Measurements from ENCODE around the gene FAM53B. TPM values are rescaled to one million over a fixed set of nuclear protein-coding genes. Genes with fewer than 3 reads are reported as not detected.
A peak's percentile ranks its signal among the peaks of the same experiment; 100 is the strongest.

FAM53B gene
- total RNA-seq, 1 experiment from 2014 or later: 14.1 TPM

- DNase-seq (ENCODE audit: low read depth in 1 of 2, low spot score in 2 of 2): no peak
- no peak overlapping the region for H3K4me3 ChIP-seq
- no peaks in the 10 kb centered on the region for H3K9me3 ChIP-seq (replicated peaks)
- H3K4me1 ChIP-seq (replicated peaks): peaks cover 27% of the 10 kb centered on the region
- no peaks in the 10 kb centered on the region; the same call in 1 of the 2 replicates for H3K36me3 ChIP-seq
- no peaks in the 10 kb centered on the region for H3K27me3 ChIP-seq (replicated peaks)
- no peak overlapping the region for H3K27ac ChIP-seq
Measured at GRCh38 chr10:124728830-124729661, 15.1 kb downstream of the FAM53B start.

DNA sequence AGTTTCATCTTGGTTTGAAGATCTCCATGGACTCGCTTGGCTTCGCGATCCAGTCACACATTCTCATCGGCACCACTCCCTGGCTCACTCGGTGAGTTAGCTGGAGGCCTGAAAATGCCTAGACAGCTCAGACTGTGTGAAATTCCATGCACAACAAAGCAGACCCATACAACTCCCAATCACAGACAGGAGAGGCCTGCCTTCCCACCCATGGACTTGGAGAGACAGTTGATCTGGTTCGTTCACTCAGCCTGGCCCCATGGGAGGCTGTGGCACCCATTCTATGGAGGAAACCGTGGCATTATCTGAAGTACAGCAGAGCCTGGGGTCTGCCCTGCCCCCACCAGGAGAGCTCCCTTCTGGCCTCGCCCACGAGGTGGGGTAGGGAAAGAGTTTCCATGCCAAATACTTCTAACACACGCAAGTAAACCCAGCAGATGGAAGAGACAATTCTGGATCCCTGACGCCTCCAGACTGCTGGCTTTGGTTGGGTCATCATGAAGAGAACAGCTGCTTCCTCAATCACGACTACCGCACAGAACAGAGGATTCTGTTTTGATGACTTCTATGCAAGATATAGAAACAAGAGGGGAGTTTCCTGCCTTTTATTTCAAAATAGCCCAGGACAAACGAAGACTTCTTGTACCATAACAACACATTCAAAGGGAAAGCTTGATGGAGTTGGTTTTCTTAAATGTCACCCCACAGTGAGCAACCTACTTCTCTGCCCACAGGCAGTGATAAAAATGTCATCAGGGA is 15.9 kb downstream of the FAM53B start:
- H3K27ac ChIP-seq: no peak overlapping the region
- no peak overlapping the region for H3K4me3 ChIP-seq
- DNase-seq (ENCODE audit: low read depth in 1 of 2, low spot score in 2 of 2): no peak

DNA sequence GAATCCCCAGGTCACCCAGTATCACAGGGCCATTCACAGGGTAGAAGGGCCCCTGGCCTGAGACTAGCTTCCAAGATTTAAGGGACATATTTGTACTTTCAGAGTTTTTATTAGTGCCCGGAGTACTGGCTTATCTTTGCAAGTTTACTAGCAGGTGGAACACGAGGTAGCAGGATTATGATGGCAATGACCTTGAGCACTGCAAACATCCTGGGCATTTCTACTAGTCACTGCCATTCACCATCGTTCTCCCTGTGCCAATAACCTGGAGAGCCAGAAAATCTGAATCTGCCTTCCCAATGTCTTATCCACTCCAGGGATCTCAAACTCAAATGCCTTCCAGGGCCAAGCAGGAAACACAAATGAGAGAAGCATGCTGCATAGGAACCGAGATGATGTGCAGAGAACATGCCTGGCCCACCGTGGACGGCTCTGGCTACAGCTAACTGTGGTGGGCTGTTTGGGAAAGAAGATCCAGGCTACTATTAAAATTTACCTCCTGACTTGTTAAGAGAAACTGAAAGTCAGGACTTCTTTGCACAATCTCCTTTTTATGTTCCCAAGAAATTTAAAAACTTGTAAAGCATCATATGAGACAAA is 16.7 kb downstream of the FAM53B start:
- H3K9me3 ChIP-seq (replicated peaks): no peaks in the 10 kb centered on the region
- no peak for DNase-seq (ENCODE audit: low read depth in 1 of 2, low spot score in 2 of 2)

More for the DNA sequence above, 15.9 kb downstream of the FAM53B start:
- no peaks in the 10 kb centered on the region; the same call in 1 of the 2 replicates for H3K36me3 ChIP-seq
- peaks cover 20% of the 10 kb centered on the region for H3K4me1 ChIP-seq (replicated peaks)
- no peaks in the 10 kb centered on the region for H3K9me3 ChIP-seq (replicated peaks)
- no peaks in the 10 kb centered on the region for H3K27me3 ChIP-seq (replicated peaks)

DNA sequence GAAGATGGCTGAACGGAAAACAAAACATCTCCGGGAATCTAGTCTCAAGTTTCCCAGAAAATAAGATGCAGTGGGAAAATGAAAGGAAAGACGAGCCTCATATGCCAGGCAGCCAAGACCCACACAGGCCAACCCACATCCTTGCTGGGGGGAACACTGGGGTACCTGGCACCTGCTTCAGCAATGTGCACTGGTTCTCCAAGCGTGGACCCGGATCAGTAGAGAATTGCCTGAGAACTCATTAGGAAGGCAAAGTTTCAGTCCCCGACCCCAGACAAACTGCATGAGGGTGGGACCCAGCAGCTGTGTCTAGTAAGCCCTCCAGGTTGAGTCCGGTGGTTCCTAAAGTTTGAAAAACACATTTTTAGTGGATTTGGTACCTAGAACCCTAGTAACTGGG is 18.4 kb downstream of the FAM53B start:
- no peak overlapping the region for H3K4me3 ChIP-seq
- no peaks in the 10 kb centered on the region for H3K9me3 ChIP-seq (replicated peaks)
- no peaks in the 10 kb centered on the region; the same call in 1 of the 2 replicates for H3K36me3 ChIP-seq
- H3K27ac ChIP-seq: no peak overlapping the region
- H3K4me1 ChIP-seq (replicated peaks): peaks cover 13% of the 10 kb centered on the region
- H3K27me3 ChIP-seq (replicated peaks): no peaks in the 10 kb centered on the region
- DNase-seq (ENCODE audit: low read depth in 1 of 2, low spot score in 2 of 2): no peak

More for the DNA sequence above, 16.7 kb downstream of the FAM53B start:
- Histone ChIP-seq H3K4me1 (replicated peaks) (peaks cover 13% of the 10 kb centered on the region), H3K36me3 (no peaks in the 10 kb centered on the region; the same call in 1 of the 2 replicates), H3K27ac (no peak overlapping the region), H3K4me3 (no peak overlapping the region), H3K27me3 (replicated peaks) (no peaks in the 10 kb centered on the region)

DNA sequence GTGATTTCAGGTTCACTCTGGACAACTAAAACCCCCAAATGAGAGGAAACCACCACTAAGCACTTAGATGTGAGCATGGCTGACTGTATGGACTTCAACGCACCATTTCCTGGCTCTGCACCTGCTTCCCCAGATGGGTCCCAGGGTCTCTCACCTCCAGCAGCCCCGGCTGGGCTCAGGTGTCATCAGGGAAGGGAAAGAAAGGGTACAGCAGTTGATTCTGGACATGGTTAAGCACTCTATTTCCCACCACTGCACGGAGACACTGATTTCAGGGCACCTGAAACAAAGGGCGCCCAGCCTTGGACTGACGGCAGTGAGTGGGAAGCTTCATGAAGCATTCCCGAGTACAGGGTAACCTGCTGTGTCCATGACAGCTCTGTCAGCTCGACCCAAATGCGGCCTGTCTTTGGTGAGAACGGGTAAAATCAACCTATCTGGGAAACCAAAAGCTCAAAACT is 19.0 kb downstream of the FAM53B start:
- no peaks in the 10 kb centered on the region for H3K27me3 ChIP-seq (replicated peaks)
- H3K4me1 ChIP-seq (replicated peaks): peaks cover 13% of the 10 kb centered on the region
- no peak overlapping the region for H3K27ac ChIP-seq

DNA sequence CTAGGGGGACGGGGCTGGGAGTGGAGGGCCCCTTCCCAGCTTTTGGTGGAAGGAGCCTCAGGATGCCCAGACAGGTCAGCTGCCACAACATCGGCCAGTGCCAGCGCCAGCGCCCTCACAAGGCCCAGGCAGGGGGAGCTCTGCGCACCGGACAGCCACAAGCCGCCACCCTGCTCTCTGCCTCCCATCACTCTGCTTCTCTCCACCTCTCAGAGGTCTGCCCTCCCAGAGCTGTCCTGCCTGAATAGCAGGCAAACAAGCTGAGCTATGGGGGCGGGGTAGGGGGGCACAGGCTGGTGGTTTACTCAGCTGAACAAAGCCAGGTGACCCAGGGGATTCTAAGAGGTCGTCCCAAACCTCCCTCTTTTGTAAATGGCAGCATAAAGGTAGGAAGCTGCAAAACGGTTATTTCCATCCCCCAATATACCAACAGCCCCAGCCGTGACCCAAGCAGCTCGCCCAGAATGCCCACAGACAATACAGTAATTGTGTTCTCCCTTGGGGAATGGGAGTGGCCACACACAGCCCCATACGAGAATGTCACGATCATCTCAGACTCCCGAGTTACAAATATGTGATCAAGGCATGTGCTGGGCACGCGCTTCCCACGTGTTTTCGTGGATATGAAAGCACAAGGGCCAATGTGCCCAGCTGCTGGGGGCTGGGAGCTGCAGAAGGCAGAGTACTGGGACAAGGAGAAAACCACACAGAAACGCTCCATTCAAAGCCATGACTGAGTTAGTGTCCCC is 19.7 kb downstream of the FAM53B start:
- Histone ChIP-seq H3K9me3 (replicated peaks) (no peaks in the 10 kb centered on the region), H3K4me3 (no peak overlapping the region), H3K27ac (no peak overlapping the region), H3K4me1 (replicated peaks) (peaks cover 17% of the 10 kb centered on the region), H3K27me3 (replicated peaks) (no peaks in the 10 kb centered on the region), H3K36me3 (no peaks in the 10 kb centered on the region; the same call in 1 of the 2 replicates)
- DNase-seq (ENCODE audit: low read depth in 1 of 2, low spot score in 2 of 2): peak in 1 of 2 experiments; percentile 48

More for the DNA sequence above, 19.0 kb downstream of the FAM53B start:
- H3K4me3 ChIP-seq: no peak overlapping the region
- no peak for DNase-seq (ENCODE audit: low read depth in 1 of 2, low spot score in 2 of 2)
- no peaks in the 10 kb centered on the region; the same call in 1 of the 2 replicates for H3K36me3 ChIP-seq
- no peaks in the 10 kb centered on the region for H3K9me3 ChIP-seq (replicated peaks)

DNA sequence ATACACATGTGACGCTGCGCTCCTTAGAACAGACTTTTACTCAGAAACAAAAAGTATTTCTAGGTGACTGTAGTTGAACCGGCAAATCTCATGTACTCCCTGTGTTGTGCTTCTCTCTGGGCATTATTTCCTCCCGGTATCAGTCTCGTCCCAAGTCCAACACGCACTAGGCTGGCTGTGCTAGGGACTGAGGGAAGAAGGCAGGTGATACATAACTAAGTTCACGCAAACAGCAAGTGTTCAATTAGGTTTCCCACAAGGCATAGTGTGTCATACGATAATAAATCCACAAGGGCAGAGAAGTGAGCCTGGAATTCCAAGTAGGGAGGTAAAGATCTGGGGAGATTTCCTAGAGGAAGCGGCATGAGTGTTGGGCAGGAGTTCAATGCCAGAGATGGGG is 20.4 kb downstream of the FAM53B start:
- no peak overlapping the region for H3K27ac ChIP-seq
- H3K36me3 ChIP-seq: no peaks in the 10 kb centered on the region; the same call in 1 of the 2 replicates
- no peaks in the 10 kb centered on the region for H3K27me3 ChIP-seq (replicated peaks)
- H3K9me3 ChIP-seq (replicated peaks): no peaks in the 10 kb centered on the region
- H3K4me1 ChIP-seq (replicated peaks): peaks cover 20% of the 10 kb centered on the region
- DNase-seq (ENCODE audit: low read depth in 1 of 2, low spot score in 2 of 2): no peak
- H3K4me3 ChIP-seq: no peak overlapping the region

GRCh38 chr10:124722798-124723783 is 21.1 kb downstream of the FAM53B start:
- Histone ChIP-seq H3K4me1 (replicated peaks) (peaks cover 20% of the 10 kb centered on the region), H3K36me3 (no peaks in the 10 kb centered on the region; the same call in 1 of the 2 replicates), H3K9me3 (replicated peaks) (no peaks in the 10 kb centered on the region), H3K27ac (no peak overlapping the region), H3K27me3 (replicated peaks) (no peaks in the 10 kb centered on the region), H3K4me3 (no peak overlapping the region)
- no peak for DNase-seq (ENCODE audit: low read depth in 1 of 2, low spot score in 2 of 2)

- no peaks in the 10 kb centered on the region; the same call in 1 of the 2 replicates for H3K36me3 ChIP-seq
- no peak overlapping the region for H3K27ac ChIP-seq
- H3K4me3 ChIP-seq: no peak overlapping the region
- no peaks in the 10 kb centered on the region for H3K9me3 ChIP-seq (replicated peaks)
- H3K4me1 ChIP-seq (replicated peaks): peaks cover 20% of the 10 kb centered on the region
- no peaks in the 10 kb centered on the region for H3K27me3 ChIP-seq (replicated peaks)
- no peak for DNase-seq (ENCODE audit: low read depth in 1 of 2, low spot score in 2 of 2)
Measured at GRCh38 chr10:124721330-124722045, 22.7 kb downstream of the FAM53B start.

DNA sequence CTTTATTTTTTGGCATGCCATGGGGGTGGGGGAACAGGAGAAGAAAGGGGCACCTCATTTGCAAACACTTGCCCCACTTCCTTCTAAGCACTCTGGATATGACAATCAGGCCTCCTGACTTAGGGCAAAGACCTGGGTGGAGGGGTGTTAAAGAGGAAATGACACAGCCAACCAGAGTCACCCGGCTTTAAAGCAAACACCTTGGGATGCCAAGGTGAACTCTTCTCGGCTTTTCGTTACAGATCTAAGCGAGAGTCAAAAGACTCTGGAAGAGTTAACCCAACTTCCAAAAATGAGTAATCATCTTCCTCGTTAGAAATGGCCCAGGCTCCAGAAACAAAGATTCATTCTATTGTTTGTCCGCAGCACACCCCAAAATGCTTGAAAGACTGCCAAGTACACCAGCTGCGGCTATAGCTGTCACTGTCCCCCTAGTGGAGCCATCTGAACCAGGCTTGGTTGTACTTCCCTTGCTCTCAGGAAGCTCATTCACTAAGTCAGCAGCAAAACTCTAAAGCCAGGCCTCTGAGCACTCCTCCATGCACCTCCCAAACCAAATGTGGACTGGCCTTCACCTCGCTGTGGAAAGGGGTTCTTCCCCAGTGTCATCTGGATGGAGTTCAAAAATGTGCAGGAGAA is 24.8 kb downstream of the FAM53B start:
- peak; percentile 45 to 72 for DNase-seq (ENCODE audit: low read depth in 1 of 2, low spot score in 2 of 2)
- Histone ChIP-seq H3K27me3 (replicated peaks) (no peaks in the 10 kb centered on the region), H3K36me3 (no peaks in the 10 kb centered on the region), H3K9me3 (replicated peaks) (no peaks in the 10 kb centered on the region), H3K4me3 (no peak overlapping the region), H3K4me1 (replicated peaks) (peaks cover 10% of the 10 kb centered on the region), H3K27ac (no peak overlapping the region)

- H3K4me3 ChIP-seq: no peak overlapping the region
- no peak for DNase-seq (ENCODE audit: low read depth in 1 of 2, low spot score in 2 of 2)
Measured at GRCh38 chr10:124717911-124718741, 26.1 kb downstream of the FAM53B start.

More at GRCh38 chr10:124717911-124718741, 26.1 kb downstream of the FAM53B start:
- Histone ChIP-seq H3K27ac (no peak overlapping the region), H3K27me3 (replicated peaks) (no peaks in the 10 kb centered on the region), H3K9me3 (replicated peaks) (no peaks in the 10 kb centered on the region), H3K36me3 (no peaks in the 10 kb centered on the region), H3K4me1 (replicated peaks) (peaks cover 7% of the 10 kb centered on the region)
